GM23338 (cell line): ENCODE measurements around the gene DIP2C. TPM values are rescaled to one million over a fixed set of nuclear protein-coding genes. Genes with fewer than 3 reads are reported as not detected.

Experiments used
- ATAC-seq: fragments of 200-7000 bp; cut with Tn5 transposase; 3 replicates; pipeline ENCODE4 v1.9.1; 2020
- DNase-seq: peaks from one replicate; pipeline ENCODE4 v3.0.0-alpha.2; 2015; ENCODE audit warnings: low spot score
- H2AFZ ChIP-seq: fragments of 200-600 bp; sonication (generic); 2 replicates; pipeline ENCODE4 v1.8.0; 2016; ENCODE audit warnings: antibody characterized with exemption, mild to moderate bottlenecking, moderate library complexity
- H3F3A ChIP-seq: fragments of 200-600 bp; sonication (generic); replicated peaks from 2 replicates; pipeline ENCODE4 v1.8.0; 2017; ENCODE audit warnings: antibody characterized with exemption, mixed run types, low read depth
- H3K27ac ChIP-seq: fragments of 200-600 bp; sonication (generic); 2 replicates; pipeline ENCODE4 v1.6.1; 2016; ENCODE audit warnings: low read depth
- H3K27me3 ChIP-seq: fragments of 200-600 bp; sonication (generic); 2 replicates; pipeline ENCODE4 v1.8.0; 2016; ENCODE audit warnings: mild to moderate bottlenecking, mixed run types, moderate library complexity; ENCODE audit not compliant: insufficient read depth
- H3K36me3 ChIP-seq: fragments of 200-600 bp; sonication (generic); 2 replicates; pipeline ENCODE4 v1.8.0; 2016; ENCODE audit warnings: mild to moderate bottlenecking; ENCODE audit not compliant: insufficient read depth
- H3K4me1 ChIP-seq: fragments of 200-600 bp; sonication (generic); 2 replicates; pipeline ENCODE4 v1.8.0; 2016; ENCODE audit warnings: mild to moderate bottlenecking, moderate library complexity; ENCODE audit not compliant: insufficient read depth
- H3K4me2 ChIP-seq: fragments of 200-600 bp; sonication (generic); 2 replicates; pipeline ENCODE4 v1.7.1; 2017; ENCODE audit warnings: mixed run types
- H3K4me3 ChIP-seq: fragments of 200-600 bp; sonication (generic); 2 replicates; pipeline ENCODE4 v1.6.1; 2016; ENCODE audit warnings: mixed run types
- H3K79me2 ChIP-seq: fragments of 200-600 bp; sonication (generic); replicated peaks from 2 replicates; pipeline ENCODE4 v1.8.0; 2017; ENCODE audit warnings: mild to moderate bottlenecking; ENCODE audit not compliant: insufficient read depth
- H3K9me2 ChIP-seq: fragments of 200-600 bp; sonication (generic); 2 replicates; pipeline ENCODE4 v1.8.0; 2017; ENCODE audit not compliant: insufficient read depth
- H4K20me1 ChIP-seq: fragments of 200-600 bp; sonication (generic); replicated peaks from 2 replicates; pipeline ENCODE4 v1.8.0; 2017; ENCODE audit warnings: mild to moderate bottlenecking; ENCODE audit not compliant: insufficient read depth
- H3K27ac Mint-ChIP-seq: 2 replicates; pipeline ENCODE4 v1.8.0; 2020; ENCODE audit warnings: inconsistent platforms, mild to moderate bottlenecking, moderate library complexity, mixed read lengths
- H3K27me3 Mint-ChIP-seq: 3 replicates; pipeline ENCODE4 v1.8.0; 2022; ENCODE audit warnings: low read depth, mild to moderate bottlenecking, moderate library complexity, mixed read lengths, inconsistent platforms; ENCODE audit not compliant: insufficient read depth, poor library complexity
- H3K36me3 Mint-ChIP-seq: 3 replicates; pipeline ENCODE4 v1.8.0; 2021; ENCODE audit warnings: low read depth, mild to moderate bottlenecking, inconsistent platforms, moderate library complexity, mixed read lengths
- H3K4me1 Mint-ChIP-seq: 3 replicates; pipeline ENCODE4 v1.8.0; 2020; ENCODE audit warnings: mild to moderate bottlenecking, inconsistent platforms, mixed read lengths
- H3K4me3 Mint-ChIP-seq: 3 replicates; pipeline ENCODE4 v1.8.0; 2021; ENCODE audit warnings: moderate library complexity, mild to moderate bottlenecking, inconsistent platforms, mixed read lengths
- H3K9me3 Mint-ChIP-seq: 3 replicates; pipeline ENCODE4 v1.8.0; 2020; ENCODE audit warnings: moderate library complexity, mild to moderate bottlenecking, inconsistent platforms, mixed read lengths
- CREB1 ChIP-seq: fragments of 250-450 bp; sonication (Bioruptor Pico); IDR thresholded peaks from 2 replicates; pipeline ENCODE4 v1.5.0; 2020; ENCODE audit warnings: low read depth, mild to moderate bottlenecking, moderate library complexity
- EZH2 ChIP-seq: fragments of 200-600 bp; sonication (generic); IDR thresholded peaks from one replicate; pipeline ENCODE4 v1.8.0; 2017; ENCODE audit warnings: antibody characterized with exemption, mild to moderate bottlenecking, low read depth; ENCODE audit not compliant: unreplicated experiment
- EZH2phosphoT487 ChIP-seq: fragments of 200-600 bp; sonication (generic); IDR thresholded peaks from one replicate; pipeline ENCODE4 v1.8.1; 2018; ENCODE audit warnings: antibody characterized with exemption; ENCODE audit not compliant: unreplicated experiment
- JUNB ChIP-seq: IDR thresholded peaks from one replicate; pipeline ENCODE4 v1.6.1; 2016; ENCODE audit warnings: antibody characterized with exemption; ENCODE audit not compliant: unreplicated experiment
- NANOG ChIP-seq: IDR thresholded peaks from 2 replicates; pipeline ENCODE4 v1.6.1; 2016; ENCODE audit warnings: antibody characterized with exemption, borderline replicate concordance
- POLR2AphosphoS5 ChIP-seq: IDR thresholded peaks from 2 replicates; pipeline ENCODE4 v1.6.1; 2016; ENCODE audit warnings: antibody characterized with exemption, low read depth
- STAT1 ChIP-seq: IDR thresholded peaks from one replicate; pipeline ENCODE4 v1.6.1; 2016; ENCODE audit warnings: antibody characterized with exemption; ENCODE audit not compliant: unreplicated experiment
- ZNF114 ChIP-seq: fragments of 250-450 bp; sonication (Bioruptor Pico); IDR thresholded peaks from 2 replicates; pipeline ENCODE4 v1.5.0; 2020; ENCODE audit warnings: mild to moderate bottlenecking, moderate library complexity
- ZNF331 ChIP-seq: fragments of 250-450 bp; sonication (Bioruptor Pico); IDR thresholded peaks from 2 replicates; pipeline ENCODE4 v1.5.0; 2020; ENCODE audit warnings: low read depth, mild to moderate bottlenecking, moderate library complexity
- polyA plus RNA-seq: library from polyadenylated mRNA; unstranded; fragments of >200 nt; fragmentation: Nextera tagmentation; extraction: Ambion mirVana; gene quantifications from 2 replicates; pipeline ENCODE4 v1.2.1, GENCODE V29; 2016
- total RNA-seq: library from RNA; depleted of rRNA; stranded (reverse); fragments of >200 nt; shearing (Covaris generic); gene quantifications from 2 replicates; pipeline ENCODE4 v1.2.3, GENCODE V29; 2014
- TF ChIP-seq, protein P1 (sequence below): IDR thresholded peaks from one replicate; pipeline ENCODE4 v1.6.1; 2018; ENCODE audit warnings: antibody characterized with exemption; ENCODE audit not compliant: unreplicated experiment
- TF ChIP-seq, protein P2 (sequence below), 2 experiments: fragments of 200-600 bp in 1 of 2; sonication (generic) in 1 of 2; conservative IDR thresholded peaks; 2 replicates each; pipeline versions ENCODE4 v1.5.1 to v1.6.1; 2016 to 2017; ENCODE audit warnings: antibody characterized with exemption in 2 of 2, low read depth in 2 of 2, mild to moderate bottlenecking in 2 of 2, moderate library complexity in 1 of 2
- TF ChIP-seq, protein P3 (sequence below): IDR thresholded peaks from 2 replicates; pipeline ENCODE4 v1.6.1; 2016; ENCODE audit warnings: antibody characterized with exemption
- TF ChIP-seq, protein P4 (sequence below): fragments of 250-450 bp; sonication (Bioruptor Pico); IDR thresholded peaks from 2 replicates; pipeline ENCODE4 v1.5.0; 2020; ENCODE audit warnings: mild to moderate bottlenecking, moderate library complexity

DIP2C gene
- total and polyA plus RNA-seq, 2 experiments from 2014 or later = 5.1 to 7.7 TPM

DNA sequence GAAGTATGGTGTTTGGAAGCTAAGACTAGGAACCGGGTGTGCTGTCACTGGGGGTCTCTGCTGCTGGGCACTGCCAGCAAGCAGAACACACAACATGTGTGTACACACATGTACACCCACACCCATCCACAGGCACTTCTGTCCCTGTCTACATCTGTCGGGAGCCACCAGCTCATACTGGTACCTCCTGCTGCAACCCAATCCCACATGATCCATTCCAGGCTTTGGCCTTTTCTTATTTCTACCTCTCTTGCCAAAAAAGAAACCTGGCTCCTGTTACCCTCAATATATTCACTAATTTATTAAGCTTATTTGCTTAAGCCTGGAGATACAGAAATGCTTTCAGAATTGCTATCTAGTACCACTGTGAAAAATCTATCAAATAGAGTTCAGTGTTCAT lies 246.0 kb downstream of the DIP2C start:
- DNase-seq = no peak
- peaks cover 5% of the 10 kb centered on the region; the same call in 2 of the 3 replicates for H3K36me3 Mint-ChIP-seq
- H3K4me3 Mint-ChIP-seq = no peak overlapping the region

More for the DNA sequence above, 246.0 kb downstream of the DIP2C start:
- H3K4me3 ChIP-seq = no peak overlapping the region
- H2AFZ ChIP-seq = no peak overlapping the region
- H3K36me3 ChIP-seq = no peaks in the 10 kb centered on the region
- H3F3A ChIP-seq = no peaks in the 10 kb centered on the region
- no peaks in the 10 kb centered on the region for H3K4me1 ChIP-seq
- no peak overlapping the region for H3K4me2 ChIP-seq
- Mint-ChIP-seq H3K9me3 (no peaks in the 10 kb centered on the region; the same call in 2 of the 3 replicates), H3K27ac (no peak overlapping the region), H3K4me1 (no peaks in the 10 kb centered on the region), H3K27me3 (peaks cover 5% of the 10 kb centered on the region)
- H3K27me3 ChIP-seq = no peaks in the 10 kb centered on the region
- H3K27ac ChIP-seq = no peak overlapping the region
- no peak for ATAC-seq
- H4K20me1 ChIP-seq = no peaks in the 10 kb centered on the region
- TF ChIP-seq EZH2phosphoT487 = no peak
- TF ChIP-seq POLR2AphosphoS5 = no peak
- no peak for TF ChIP-seq NANOG
- TF ChIP-seq STAT1 = no peak
- TF ChIP-seq ZNF114 (CRISPR knock-in tag) = no peak
- TF ChIP-seq, protein P1, sequence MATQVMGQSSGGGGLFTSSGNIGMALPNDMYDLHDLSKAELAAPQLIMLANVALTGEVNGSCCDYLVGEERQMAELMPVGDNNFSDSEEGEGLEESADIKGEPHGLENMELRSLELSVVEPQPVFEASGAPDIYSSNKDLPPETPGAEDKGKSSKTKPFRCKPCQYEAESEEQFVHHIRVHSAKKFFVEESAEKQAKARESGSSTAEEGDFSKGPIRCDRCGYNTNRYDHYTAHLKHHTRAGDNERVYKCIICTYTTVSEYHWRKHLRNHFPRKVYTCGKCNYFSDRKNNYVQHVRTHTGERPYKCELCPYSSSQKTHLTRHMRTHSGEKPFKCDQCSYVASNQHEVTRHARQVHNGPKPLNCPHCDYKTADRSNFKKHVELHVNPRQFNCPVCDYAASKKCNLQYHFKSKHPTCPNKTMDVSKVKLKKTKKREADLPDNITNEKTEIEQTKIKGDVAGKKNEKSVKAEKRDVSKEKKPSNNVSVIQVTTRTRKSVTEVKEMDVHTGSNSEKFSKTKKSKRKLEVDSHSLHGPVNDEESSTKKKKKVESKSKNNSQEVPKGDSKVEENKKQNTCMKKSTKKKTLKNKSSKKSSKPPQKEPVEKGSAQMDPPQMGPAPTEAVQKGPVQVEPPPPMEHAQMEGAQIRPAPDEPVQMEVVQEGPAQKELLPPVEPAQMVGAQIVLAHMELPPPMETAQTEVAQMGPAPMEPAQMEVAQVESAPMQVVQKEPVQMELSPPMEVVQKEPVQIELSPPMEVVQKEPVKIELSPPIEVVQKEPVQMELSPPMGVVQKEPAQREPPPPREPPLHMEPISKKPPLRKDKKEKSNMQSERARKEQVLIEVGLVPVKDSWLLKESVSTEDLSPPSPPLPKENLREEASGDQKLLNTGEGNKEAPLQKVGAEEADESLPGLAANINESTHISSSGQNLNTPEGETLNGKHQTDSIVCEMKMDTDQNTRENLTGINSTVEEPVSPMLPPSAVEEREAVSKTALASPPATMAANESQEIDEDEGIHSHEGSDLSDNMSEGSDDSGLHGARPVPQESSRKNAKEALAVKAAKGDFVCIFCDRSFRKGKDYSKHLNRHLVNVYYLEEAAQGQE = no peak
- TF ChIP-seq CREB1 = no peak
- TF ChIP-seq ZNF331 (CRISPR knock-in tag) = no peak
- TF ChIP-seq, protein P2, sequence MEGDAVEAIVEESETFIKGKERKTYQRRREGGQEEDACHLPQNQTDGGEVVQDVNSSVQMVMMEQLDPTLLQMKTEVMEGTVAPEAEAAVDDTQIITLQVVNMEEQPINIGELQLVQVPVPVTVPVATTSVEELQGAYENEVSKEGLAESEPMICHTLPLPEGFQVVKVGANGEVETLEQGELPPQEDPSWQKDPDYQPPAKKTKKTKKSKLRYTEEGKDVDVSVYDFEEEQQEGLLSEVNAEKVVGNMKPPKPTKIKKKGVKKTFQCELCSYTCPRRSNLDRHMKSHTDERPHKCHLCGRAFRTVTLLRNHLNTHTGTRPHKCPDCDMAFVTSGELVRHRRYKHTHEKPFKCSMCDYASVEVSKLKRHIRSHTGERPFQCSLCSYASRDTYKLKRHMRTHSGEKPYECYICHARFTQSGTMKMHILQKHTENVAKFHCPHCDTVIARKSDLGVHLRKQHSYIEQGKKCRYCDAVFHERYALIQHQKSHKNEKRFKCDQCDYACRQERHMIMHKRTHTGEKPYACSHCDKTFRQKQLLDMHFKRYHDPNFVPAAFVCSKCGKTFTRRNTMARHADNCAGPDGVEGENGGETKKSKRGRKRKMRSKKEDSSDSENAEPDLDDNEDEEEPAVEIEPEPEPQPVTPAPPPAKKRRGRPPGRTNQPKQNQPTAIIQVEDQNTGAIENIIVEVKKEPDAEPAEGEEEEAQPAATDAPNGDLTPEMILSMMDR (conservative IDR thresholded peaks at IDR 0.05; ENCODE audit: low read depth in 2 of 2) = no peak
- no peak for TF ChIP-seq EZH2
- TF ChIP-seq, protein P3, sequence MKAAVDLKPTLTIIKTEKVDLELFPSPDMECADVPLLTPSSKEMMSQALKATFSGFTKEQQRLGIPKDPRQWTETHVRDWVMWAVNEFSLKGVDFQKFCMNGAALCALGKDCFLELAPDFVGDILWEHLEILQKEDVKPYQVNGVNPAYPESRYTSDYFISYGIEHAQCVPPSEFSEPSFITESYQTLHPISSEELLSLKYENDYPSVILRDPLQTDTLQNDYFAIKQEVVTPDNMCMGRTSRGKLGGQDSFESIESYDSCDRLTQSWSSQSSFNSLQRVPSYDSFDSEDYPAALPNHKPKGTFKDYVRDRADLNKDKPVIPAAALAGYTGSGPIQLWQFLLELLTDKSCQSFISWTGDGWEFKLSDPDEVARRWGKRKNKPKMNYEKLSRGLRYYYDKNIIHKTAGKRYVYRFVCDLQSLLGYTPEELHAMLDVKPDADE = no peak
- TF ChIP-seq, protein P4, sequence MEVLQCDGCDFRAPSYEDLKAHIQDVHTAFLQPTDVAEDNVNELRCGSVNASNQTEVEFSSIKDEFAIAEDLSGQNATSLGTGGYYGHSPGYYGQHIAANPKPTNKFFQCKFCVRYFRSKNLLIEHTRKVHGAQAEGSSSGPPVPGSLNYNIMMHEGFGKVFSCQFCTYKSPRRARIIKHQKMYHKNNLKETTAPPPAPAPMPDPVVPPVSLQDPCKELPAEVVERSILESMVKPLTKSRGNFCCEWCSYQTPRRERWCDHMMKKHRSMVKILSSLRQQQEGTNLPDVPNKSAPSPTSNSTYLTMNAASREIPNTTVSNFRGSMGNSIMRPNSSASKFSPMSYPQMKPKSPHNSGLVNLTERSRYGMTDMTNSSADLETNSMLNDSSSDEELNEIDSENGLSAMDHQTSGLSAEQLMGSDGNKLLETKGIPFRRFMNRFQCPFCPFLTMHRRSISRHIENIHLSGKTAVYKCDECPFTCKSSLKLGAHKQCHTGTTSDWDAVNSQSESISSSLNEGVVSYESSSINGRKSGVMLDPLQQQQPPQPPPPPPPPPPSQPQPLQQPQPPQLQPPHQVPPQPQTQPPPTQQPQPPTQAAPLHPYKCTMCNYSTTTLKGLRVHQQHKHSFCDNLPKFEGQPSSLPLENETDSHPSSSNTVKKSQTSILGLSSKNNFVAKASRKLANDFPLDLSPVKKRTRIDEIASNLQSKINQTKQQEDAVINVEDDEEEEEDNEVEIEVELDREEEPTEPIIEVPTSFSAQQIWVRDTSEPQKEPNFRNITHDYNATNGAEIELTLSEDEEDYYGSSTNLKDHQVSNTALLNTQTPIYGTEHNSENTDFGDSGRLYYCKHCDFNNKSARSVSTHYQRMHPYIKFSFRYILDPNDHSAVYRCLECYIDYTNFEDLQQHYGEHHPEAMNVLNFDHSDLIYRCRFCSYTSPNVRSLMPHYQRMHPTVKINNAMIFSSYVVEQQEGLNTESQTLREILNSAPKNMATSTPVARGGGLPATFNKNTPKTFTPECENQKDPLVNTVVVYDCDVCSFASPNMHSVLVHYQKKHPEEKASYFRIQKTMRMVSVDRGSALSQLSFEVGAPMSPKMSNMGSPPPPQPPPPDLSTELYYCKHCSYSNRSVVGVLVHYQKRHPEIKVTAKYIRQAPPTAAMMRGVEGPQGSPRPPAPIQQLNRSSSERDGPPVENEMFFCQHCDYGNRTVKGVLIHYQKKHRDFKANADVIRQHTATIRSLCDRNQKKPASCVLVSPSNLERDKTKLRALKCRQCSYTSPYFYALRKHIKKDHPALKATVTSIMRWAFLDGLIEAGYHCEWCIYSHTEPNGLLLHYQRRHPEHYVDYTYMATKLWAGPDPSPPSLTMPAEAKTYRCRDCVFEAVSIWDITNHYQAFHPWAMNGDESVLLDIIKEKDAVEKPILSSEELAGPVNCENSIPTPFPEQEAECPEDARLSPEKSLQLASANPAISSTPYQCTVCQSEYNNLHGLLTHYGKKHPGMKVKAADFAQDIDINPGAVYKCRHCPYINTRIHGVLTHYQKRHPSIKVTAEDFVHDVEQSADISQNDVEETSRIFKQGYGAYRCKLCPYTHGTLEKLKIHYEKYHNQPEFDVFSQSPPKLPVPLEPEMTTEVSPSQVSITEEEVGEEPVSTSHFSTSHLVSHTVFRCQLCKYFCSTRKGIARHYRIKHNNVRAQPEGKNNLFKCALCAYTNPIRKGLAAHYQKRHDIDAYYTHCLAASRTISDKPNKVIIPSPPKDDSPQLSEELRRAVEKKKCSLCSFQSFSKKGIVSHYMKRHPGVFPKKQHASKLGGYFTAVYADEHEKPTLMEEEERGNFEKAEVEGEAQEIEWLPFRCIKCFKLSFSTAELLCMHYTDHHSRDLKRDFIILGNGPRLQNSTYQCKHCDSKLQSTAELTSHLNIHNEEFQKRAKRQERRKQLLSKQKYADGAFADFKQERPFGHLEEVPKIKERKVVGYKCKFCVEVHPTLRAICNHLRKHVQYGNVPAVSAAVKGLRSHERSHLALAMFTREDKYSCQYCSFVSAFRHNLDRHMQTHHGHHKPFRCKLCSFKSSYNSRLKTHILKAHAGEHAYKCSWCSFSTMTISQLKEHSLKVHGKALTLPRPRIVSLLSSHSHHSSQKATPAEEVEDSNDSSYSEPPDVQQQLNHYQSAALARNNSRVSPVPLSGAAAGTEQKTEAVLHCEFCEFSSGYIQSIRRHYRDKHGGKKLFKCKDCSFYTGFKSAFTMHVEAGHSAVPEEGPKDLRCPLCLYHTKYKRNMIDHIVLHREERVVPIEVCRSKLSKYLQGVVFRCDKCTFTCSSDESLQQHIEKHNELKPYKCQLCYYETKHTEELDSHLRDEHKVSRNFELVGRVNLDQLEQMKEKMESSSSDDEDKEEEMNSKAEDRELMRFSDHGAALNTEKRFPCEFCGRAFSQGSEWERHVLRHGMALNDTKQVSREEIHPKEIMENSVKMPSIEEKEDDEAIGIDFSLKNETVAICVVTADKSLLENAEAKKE (CRISPR knock-in tag) = no peak
- no peak for TF ChIP-seq JUNB
- H3K79me2 ChIP-seq = no peaks in the 10 kb centered on the region
- 0 out of 2 replicates have a peak, but pooled peaks cover 3% of the 10 kb centered on the region for H3K9me2 ChIP-seq
